H9 (cell line): ENCODE measurements around the gene MINAR1. TPM values are rescaled to one million over a fixed set of nuclear protein-coding genes. Genes with fewer than 3 reads are reported as not detected.

ENCODE experiments used
- DNase-seq: peaks from one replicate; pipeline ENCODE4 v3.0.0-alpha.2; 2017
- H2AFZ ChIP-seq: one replicate; pipeline ENCODE4 v1.6.1; 2013; ENCODE audit warnings: mild to moderate bottlenecking, low read length, control low read depth, moderate library complexity
- H2AK5ac ChIP-seq: 2 replicates; pipeline ENCODE4 v1.6.1; 2013; ENCODE audit warnings: low read length, control low read depth, mixed read lengths; ENCODE audit not compliant: insufficient read length
- H2BK120ac ChIP-seq: one replicate; pipeline ENCODE4 v1.6.1; 2013; ENCODE audit warnings: low read depth, mild to moderate bottlenecking, low read length, control low read depth, inconsistent platforms; ENCODE audit not compliant: poor library complexity, severe bottlenecking
- H2BK12ac ChIP-seq: 2 replicates; pipeline ENCODE4 v1.6.1; 2013; ENCODE audit warnings: low read length, control low read depth, mixed read lengths, low read depth; ENCODE audit not compliant: insufficient read length
- H2BK15ac ChIP-seq: 2 replicates; pipeline ENCODE4 v1.6.1; 2013; ENCODE audit warnings: low read depth, low read length, control low read depth
- H2BK20ac ChIP-seq: one replicate; pipeline ENCODE4 v1.6.1; 2013; ENCODE audit warnings: low read depth, mild to moderate bottlenecking, low read length, control low read depth, inconsistent platforms; ENCODE audit not compliant: poor library complexity, severe bottlenecking
- H2BK5ac ChIP-seq: 2 replicates; pipeline ENCODE4 v1.6.1; 2013; ENCODE audit warnings: low read length, control low read depth, mixed read lengths; ENCODE audit not compliant: insufficient read length
- H3K14ac ChIP-seq: 2 replicates; pipeline ENCODE4 v1.6.1; 2013; ENCODE audit warnings: low read length, control low read depth; ENCODE audit not compliant: insufficient read depth
- H3K18ac ChIP-seq: 2 replicates; pipeline ENCODE4 v1.6.1; 2013; ENCODE audit warnings: low read depth, mild to moderate bottlenecking, mixed read lengths, low read length, control low read depth; ENCODE audit not compliant: insufficient read length
- H3K23ac ChIP-seq: 2 replicates; pipeline ENCODE4 v1.6.1; 2013; ENCODE audit warnings: low read length, control low read depth, mixed read lengths, low read depth; ENCODE audit not compliant: insufficient read length
- H3K23me2 ChIP-seq: 2 replicates; pipeline ENCODE4 v1.6.1; 2013; ENCODE audit warnings: low read depth, mild to moderate bottlenecking, mixed read lengths, low read length, control low read depth; ENCODE audit not compliant: insufficient read length, poor library complexity, severe bottlenecking
- H3K27ac ChIP-seq: 2 replicates; pipeline ENCODE4 v1.5.1; 2013; ENCODE audit warnings: low read length, control low read depth, mixed read lengths, low read depth; ENCODE audit not compliant: insufficient read length
- H3K27me3 ChIP-seq: 2 replicates; pipeline ENCODE4 v1.6.1; 2013; ENCODE audit warnings: low read length, control low read depth, inconsistent platforms; ENCODE audit not compliant: insufficient read depth
- H3K4ac ChIP-seq: 2 replicates; pipeline ENCODE4 v1.6.1; 2013; ENCODE audit warnings: low read depth, mild to moderate bottlenecking, control low read depth, inconsistent platforms, low read length, moderate library complexity
- H3K4me1 ChIP-seq: 2 replicates; pipeline ENCODE4 v1.6.1; 2013; ENCODE audit warnings: low read length, control low read depth, inconsistent platforms; ENCODE audit not compliant: insufficient read depth
- H3K4me2 ChIP-seq: 2 replicates; pipeline ENCODE4 v1.6.1; 2013; ENCODE audit warnings: low read length, control low read depth, mixed read lengths; ENCODE audit not compliant: insufficient read length, insufficient read depth
- H3K56ac ChIP-seq: 2 replicates; pipeline ENCODE4 v1.6.1; 2013; ENCODE audit warnings: low read depth, mild to moderate bottlenecking, mixed read lengths, low read length, control low read depth; ENCODE audit not compliant: insufficient read length
- H3K79me1 ChIP-seq: 2 replicates; pipeline ENCODE4 v1.6.1; 2013; ENCODE audit warnings: low read depth, mild to moderate bottlenecking, moderate library complexity, low read length, control low read depth, inconsistent platforms; ENCODE audit not compliant: insufficient read depth, poor library complexity, severe bottlenecking
- H3K79me2 ChIP-seq: 2 replicates; pipeline ENCODE4 v1.6.1; 2013; ENCODE audit warnings: low read length, control low read depth, inconsistent platforms; ENCODE audit not compliant: insufficient read depth
- H3K9ac ChIP-seq: 2 replicates; pipeline ENCODE4 v1.6.1; 2013; ENCODE audit warnings: low read length, control low read depth, mixed read lengths; ENCODE audit not compliant: insufficient read length; ENCODE audit errors: extremely low read depth
- H3K9me3 ChIP-seq: one replicate; pipeline ENCODE4 v1.6.1; 2013; ENCODE audit warnings: low read depth, low read length, inconsistent platforms; ENCODE audit not compliant: control insufficient read depth
- H3T11ph ChIP-seq: one replicate; pipeline ENCODE4 v1.6.1; 2013; ENCODE audit warnings: mild to moderate bottlenecking, low read length, control low read depth, inconsistent platforms
- H4K20me1 ChIP-seq: one replicate; pipeline ENCODE4 v1.6.1; 2013; ENCODE audit not compliant: control insufficient read depth, insufficient read length, insufficient read depth
- H4K5ac ChIP-seq: 2 replicates; pipeline ENCODE4 v1.6.1; 2013; ENCODE audit warnings: low read depth, mild to moderate bottlenecking, mixed read lengths, low read length, control low read depth; ENCODE audit not compliant: insufficient read length
- H4K8ac ChIP-seq: replicated peaks from 2 replicates; pipeline ENCODE4 v1.6.1; 2013; ENCODE audit warnings: low read length, control low read depth, mixed read lengths, low read depth; ENCODE audit not compliant: insufficient read length
- H4K91ac ChIP-seq: 2 replicates; pipeline ENCODE4 v1.6.1; 2013; ENCODE audit warnings: low read depth, mild to moderate bottlenecking, moderate library complexity, mixed read lengths, low read length, control low read depth; ENCODE audit not compliant: insufficient read length
- H3K27ac Mint-ChIP-seq, 3 experiments: 2 replicates in 2 of 3; 3 replicates in 1 of 3; pipeline ENCODE4 v1.8.0; 2020 to 2021; ENCODE audit warnings: mixed read lengths in 3 of 3, mild to moderate bottlenecking in 1 of 3, moderate library complexity in 1 of 3
- H3K27me3 Mint-ChIP-seq: 2 replicates; pipeline ENCODE4 v1.8.0; 2021; ENCODE audit warnings: low read depth, mild to moderate bottlenecking, moderate library complexity, mixed read lengths
- H3K36me3 Mint-ChIP-seq, 3 experiments: 2 replicates in 2 of 3; 3 replicates in 1 of 3; pipeline ENCODE4 v1.8.0; 2020 to 2021; ENCODE audit warnings: low read depth in 3 of 3, mixed read lengths in 3 of 3; ENCODE audit not compliant: insufficient read depth in 1 of 3
- H3K4me1 Mint-ChIP-seq, 2 experiments: 2 replicates each; pipeline ENCODE4 v1.8.0; 2020; ENCODE audit warnings: mixed read lengths in 2 of 2
- H3K4me3 Mint-ChIP-seq, 2 experiments: 2 replicates in 1 of 2; 3 replicates in 1 of 2; pipeline ENCODE4 v1.8.0; 2020 to 2021; ENCODE audit warnings: mild to moderate bottlenecking in 2 of 2, mixed read lengths in 2 of 2, moderate library complexity in 1 of 2
- H3K9me3 Mint-ChIP-seq, 2 experiments: 2 replicates in 1 of 2; 3 replicates in 1 of 2; pipeline ENCODE4 v1.8.0; 2020; ENCODE audit warnings: mild to moderate bottlenecking in 2 of 2, mixed read lengths in 2 of 2, moderate library complexity in 1 of 2
- WGBS: extraction: QIAGEN DNeasy Blood & Tissue Kit; methylation state at CpG from one replicate; pipeline ENCODE4 v1.1.7; 2013; ENCODE audit warnings: missing lambda C conversion rate, low lambda C conversion rate, mixed read lengths; ENCODE audit not compliant: insufficient read length; ENCODE audit errors: extremely low coverage; 5-methylcytosine and 5-hydroxymethylcytosine counted together
- total RNA-seq: library from RNA; stranded (reverse); gene quantifications from 2 replicates; pipeline ENCODE4 v1.2.1, GENCODE V29; 2021
- TF ChIP-seq, protein P1 (sequence below): fragments of 200-600 bp; sonication (generic); conservative IDR thresholded peaks from 3 replicates; pipeline ENCODE4 v1.8.0; 2021; ENCODE audit warnings: antibody characterized with exemption, mild to moderate bottlenecking

The MINAR1 gene
- total RNA-seq, 1 experiment from 2014 or later, result 0.74 TPM

DNA sequence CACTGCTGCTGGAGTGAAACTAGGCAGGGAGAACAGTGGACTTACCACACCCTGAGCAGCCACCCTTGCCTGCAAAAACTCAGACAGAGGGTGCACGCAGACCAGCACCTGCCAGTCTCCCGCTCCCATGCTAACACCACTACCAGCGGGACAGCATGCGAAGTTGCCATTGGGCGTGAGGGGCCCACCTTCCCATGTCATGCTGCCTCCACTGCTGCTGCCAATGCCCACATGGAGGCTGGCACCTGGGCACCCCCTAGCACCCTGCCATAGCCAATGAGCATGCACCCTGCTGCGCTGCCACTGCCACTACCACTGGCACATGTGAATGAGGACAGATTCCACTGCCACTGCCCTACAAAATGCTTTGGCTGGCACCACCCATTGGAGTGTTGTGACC is 19.7 kb upstream of the MINAR1 start:
- H3K23ac ChIP-seq, result no peak overlapping the region
- no peak overlapping the region for H2AFZ ChIP-seq
- H3K56ac ChIP-seq, result no peak overlapping the region
- H3K4me3 Mint-ChIP-seq, result no peak overlapping the region
- H2BK20ac ChIP-seq, result no peak overlapping the region
- no peak overlapping the region for H3K9ac ChIP-seq
- peak overlapping the region in 1 of 3 experiments; percentile 62; a peak in 1 of 7 replicates for H3K27ac Mint-ChIP-seq
- TF ChIP-seq, protein P1, sequence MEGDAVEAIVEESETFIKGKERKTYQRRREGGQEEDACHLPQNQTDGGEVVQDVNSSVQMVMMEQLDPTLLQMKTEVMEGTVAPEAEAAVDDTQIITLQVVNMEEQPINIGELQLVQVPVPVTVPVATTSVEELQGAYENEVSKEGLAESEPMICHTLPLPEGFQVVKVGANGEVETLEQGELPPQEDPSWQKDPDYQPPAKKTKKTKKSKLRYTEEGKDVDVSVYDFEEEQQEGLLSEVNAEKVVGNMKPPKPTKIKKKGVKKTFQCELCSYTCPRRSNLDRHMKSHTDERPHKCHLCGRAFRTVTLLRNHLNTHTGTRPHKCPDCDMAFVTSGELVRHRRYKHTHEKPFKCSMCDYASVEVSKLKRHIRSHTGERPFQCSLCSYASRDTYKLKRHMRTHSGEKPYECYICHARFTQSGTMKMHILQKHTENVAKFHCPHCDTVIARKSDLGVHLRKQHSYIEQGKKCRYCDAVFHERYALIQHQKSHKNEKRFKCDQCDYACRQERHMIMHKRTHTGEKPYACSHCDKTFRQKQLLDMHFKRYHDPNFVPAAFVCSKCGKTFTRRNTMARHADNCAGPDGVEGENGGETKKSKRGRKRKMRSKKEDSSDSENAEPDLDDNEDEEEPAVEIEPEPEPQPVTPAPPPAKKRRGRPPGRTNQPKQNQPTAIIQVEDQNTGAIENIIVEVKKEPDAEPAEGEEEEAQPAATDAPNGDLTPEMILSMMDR, result no peak
- no peaks in the 10 kb centered on the region for H3K23me2 ChIP-seq
- H3K4me1 Mint-ChIP-seq, result peaks cover 11 to 27% of the 10 kb centered on the region in 2 experiments
- peaks cover 4% of the 10 kb centered on the region; the same call in 1 of the 2 replicates for H3K4me1 ChIP-seq
- H2AK5ac ChIP-seq, result no peak overlapping the region
- no peak overlapping the region for H3K4me2 ChIP-seq
- no peak overlapping the region for H2BK120ac ChIP-seq
- no peak overlapping the region for H4K5ac ChIP-seq
- no peaks in the 10 kb centered on the region for H3K27me3 ChIP-seq
- H3K36me3 Mint-ChIP-seq, result peaks cover 0 to 2% (median 0%) of the 10 kb centered on the region in 3 experiments; a peak in 2 of 7 replicates
- H3K14ac ChIP-seq, result no peak overlapping the region
- H3K79me1 ChIP-seq, result no peaks in the 10 kb centered on the region
- no peaks in the 10 kb centered on the region for H3K9me3 ChIP-seq
- no peak for DNase-seq
- H3K27me3 Mint-ChIP-seq, result no peaks in the 10 kb centered on the region
- no CpG with 5 or more reads among the region's 6 CpGs for WGBS
- H3K9me3 Mint-ChIP-seq, result no peaks in the 10 kb centered on the region
- no peak overlapping the region for H2BK5ac ChIP-seq
- H2BK12ac ChIP-seq, result no peak overlapping the region
- no peaks in the 10 kb centered on the region for H4K20me1 ChIP-seq
- H3T11ph ChIP-seq, result no peak overlapping the region
- no peak overlapping the region for H3K4ac ChIP-seq
- H4K8ac ChIP-seq, result no peak overlapping the region
- H3K18ac ChIP-seq, result no peak overlapping the region
- no peak overlapping the region for H4K91ac ChIP-seq
- no peaks in the 10 kb centered on the region for H3K79me2 ChIP-seq
- H2BK15ac ChIP-seq, result no peak overlapping the region
- H3K27ac ChIP-seq, result no peak overlapping the region
